Measurements from ENCODE around the gene LARP4. TPM values are rescaled to one million over a fixed set of nuclear protein-coding genes. Genes with fewer than 3 reads are reported as not detected.
"Not testable (repeated sequence)": the region's sequence is repeated elsewhere in the genome, so short reads cannot be mapped to it uniquely, and the experiment has no call there.

Gene LARP4
- polyA plus RNA-seq, 3 donors: 5.9 to 15.8 (median 11.7) TPM

GRCh38 chr12:50483488-50483887, 82.8 kb downstream of the LARP4 start:
- H3K9ac ChIP-seq (ENCODE audit: insufficient read depth, low read length, poor library complexity, severe bottlenecking): no peak overlapping the region
- Mint-ChIP-seq H3K27ac (no peak overlapping the region), H3K4me1 (no peaks in the 10 kb centered on the region), H3K36me3 (peaks cover 6 to 7% of the 10 kb centered on the region in 2 donors), H3K27me3 (ENCODE audit: low read depth in 3 of 3) (no peaks in the 10 kb centered on the region), H3K4me3 (no peak overlapping the region), H3K9me3 (peaks cover 0 to 7% (median 0%) of the 10 kb centered on the region in 7 donors)
- H2AFZ ChIP-seq (ENCODE audit: insufficient read depth, low read depth, low read length, poor library complexity, severe bottlenecking): no peak overlapping the region
- H3K4me2 ChIP-seq (replicated peaks; ENCODE audit: extremely low read depth, low read length, poor library complexity, severe bottlenecking): no peak overlapping the region
- H3K9me3 ChIP-seq (replicated peaks in 1 of 2; ENCODE audit: control insufficient read depth in 1 of 2, insufficient read depth in 1 of 2, low read length in 2 of 2): no peaks in the 10 kb centered on the region
- TF ChIP-seq CTCF (IDR thresholded peaks at IDR 0.05): no peak
- no peaks in the 10 kb centered on the region for H3K4me1 ChIP-seq (ENCODE audit: control insufficient read depth in 1 of 2, insufficient read depth in 2 of 2, low read length in 2 of 2)
- H3K27me3 ChIP-seq (ENCODE audit: control insufficient read depth in 2 of 2, insufficient read depth in 2 of 2, low read length in 2 of 2): no peaks in the 10 kb centered on the region
- H3K79me2 ChIP-seq (ENCODE audit: insufficient read depth, low read length): no peaks in the 10 kb centered on the region
- WGBS (ENCODE audit: insufficient coverage): no CpG with 5 or more reads among the region's 1 CpG
- DNase-seq: no peak
- H3K36me3 ChIP-seq (replicated peaks in 1 of 2; ENCODE audit: control insufficient read depth in 1 of 2, insufficient read depth in 2 of 2, low read length in 2 of 2): peaks cover 0 to 5% of the 10 kb centered on the region in 2 donors
- H3K27ac ChIP-seq (ENCODE audit: low read depth in 1 of 2, low read length in 2 of 2): no peak overlapping the region
- H4K20me1 ChIP-seq (ENCODE audit: insufficient read depth, low read length): no peaks in the 10 kb centered on the region
- intact Hi-C loops (cut with micrococcal nuclease): no loop called here
- no peak overlapping the region for H3K4me3 ChIP-seq (replicated peaks in 1 of 3; ENCODE audit: low read depth in 2 of 3, low read length in 3 of 3)

- intact Hi-C loops (cut with micrococcal nuclease): no loop called here
- H3K4me1 Mint-ChIP-seq: no peaks in the 10 kb centered on the region
- H3K27me3 ChIP-seq (ENCODE audit: control insufficient read depth in 2 of 2, insufficient read depth in 2 of 2, low read length in 2 of 2): no peaks in the 10 kb centered on the region
- H3K27ac Mint-ChIP-seq: no peak overlapping the region
- no peak overlapping the region for H3K4me3 ChIP-seq (replicated peaks in 1 of 3; ENCODE audit: low read depth in 2 of 3, low read length in 3 of 3)
- no peaks in the 10 kb centered on the region for H4K20me1 ChIP-seq (ENCODE audit: insufficient read depth, low read length)
- H3K27ac ChIP-seq (ENCODE audit: low read depth in 1 of 2, low read length in 2 of 2): no peak overlapping the region
- WGBS (ENCODE audit: insufficient coverage): 90% methylated on average over 2 of the region's 5 CpGs
- H3K9ac ChIP-seq (ENCODE audit: insufficient read depth, low read length, poor library complexity, severe bottlenecking): no peak overlapping the region
- H2AFZ ChIP-seq (ENCODE audit: insufficient read depth, low read depth, low read length, poor library complexity, severe bottlenecking): no peak overlapping the region
- TF ChIP-seq CTCF (IDR thresholded peaks at IDR 0.05): no peak
- peaks cover 20 to 25% of the 10 kb centered on the region in 2 donors for H3K9me3 ChIP-seq (replicated peaks in 1 of 2; ENCODE audit: control insufficient read depth in 1 of 2, insufficient read depth in 1 of 2, low read length in 2 of 2)
- H3K36me3 Mint-ChIP-seq: peaks cover 0 to 3% of the 10 kb centered on the region in 2 donors
- H3K9me3 Mint-ChIP-seq: peaks cover 10 to 47% (median 38%) of the 10 kb centered on the region in 7 donors
- no peaks in the 10 kb centered on the region for H3K36me3 ChIP-seq (replicated peaks in 1 of 2; ENCODE audit: control insufficient read depth in 1 of 2, insufficient read depth in 2 of 2, low read length in 2 of 2)
- no peaks in the 10 kb centered on the region for H3K79me2 ChIP-seq (ENCODE audit: insufficient read depth, low read length)
- no peak for DNase-seq
- peaks cover 0 to 3% (median 0%) of the 10 kb centered on the region in 3 donors for H3K27me3 Mint-ChIP-seq (ENCODE audit: low read depth in 3 of 3)
- no peak overlapping the region for H3K4me2 ChIP-seq (replicated peaks; ENCODE audit: extremely low read depth, low read length, poor library complexity, severe bottlenecking)
- H3K4me1 ChIP-seq (ENCODE audit: control insufficient read depth in 1 of 2, insufficient read depth in 2 of 2, low read length in 2 of 2): no peaks in the 10 kb centered on the region
- H3K4me3 Mint-ChIP-seq: no peak overlapping the region
Observed at GRCh38 chr12:50488801-50489200, 88.1 kb downstream of the LARP4 start.

DNA sequence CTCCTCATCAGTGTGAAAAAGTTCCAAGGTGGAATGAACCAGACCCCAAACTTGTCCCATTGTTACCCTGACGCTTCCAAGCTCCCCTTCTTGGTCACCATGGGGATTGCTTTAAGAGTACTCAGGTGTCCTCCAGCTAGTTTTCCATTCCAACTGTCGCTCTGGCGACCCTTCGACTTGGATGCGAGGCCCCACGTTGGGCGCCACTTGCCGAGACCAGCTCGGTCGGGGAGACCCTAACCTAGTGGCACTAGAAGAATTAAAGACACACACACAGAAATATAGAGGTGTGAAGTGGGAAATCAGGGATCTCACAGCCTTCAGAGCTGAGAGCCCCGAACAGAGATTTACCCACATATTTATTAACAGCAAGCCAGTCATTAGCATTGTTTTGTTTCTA, 97.4 kb downstream of the LARP4 start:
- H3K4me3 Mint-ChIP-seq; H3K27me3 Mint-ChIP-seq (ENCODE audit: low read depth in 3 of 3); H2AFZ ChIP-seq (ENCODE audit: insufficient read depth, low read depth, low read length, poor library complexity, severe bottlenecking); intact Hi-C loops (cut with micrococcal nuclease); H3K36me3 ChIP-seq (replicated peaks in 1 of 2; ENCODE audit: control insufficient read depth in 1 of 2, insufficient read depth in 2 of 2, low read length in 2 of 2); H4K20me1 ChIP-seq (ENCODE audit: insufficient read depth, low read length); H3K4me1 ChIP-seq (ENCODE audit: control insufficient read depth in 1 of 2, insufficient read depth in 2 of 2, low read length in 2 of 2); H3K4me2 ChIP-seq (replicated peaks; ENCODE audit: extremely low read depth, low read length, poor library complexity, severe bottlenecking); H3K4me1 Mint-ChIP-seq; H3K27ac ChIP-seq (ENCODE audit: low read depth in 1 of 2, low read length in 2 of 2); H3K27me3 ChIP-seq (ENCODE audit: control insufficient read depth in 2 of 2, insufficient read depth in 2 of 2, low read length in 2 of 2); DNase-seq; H3K4me3 ChIP-seq (replicated peaks in 1 of 3; ENCODE audit: low read depth in 2 of 3, low read length in 3 of 3); H3K27ac Mint-ChIP-seq; H3K79me2 ChIP-seq (ENCODE audit: insufficient read depth, low read length); H3K9ac ChIP-seq (ENCODE audit: insufficient read depth, low read length, poor library complexity, severe bottlenecking): not testable (repeated sequence)
- H3K9me3 Mint-ChIP-seq: peaks cover 32 to 76% (median 67%) of the 10 kb centered on the region in 7 donors
- peaks cover 48 to 49% of the 10 kb centered on the region in 2 donors for H3K9me3 ChIP-seq (replicated peaks in 1 of 2; ENCODE audit: control insufficient read depth in 1 of 2, insufficient read depth in 1 of 2, low read length in 2 of 2)
- 90% methylated on average over 1 of the region's 11 CpGs for WGBS (ENCODE audit: insufficient coverage)
- peaks cover 0 to 11% of the 10 kb centered on the region in 2 donors for H3K36me3 Mint-ChIP-seq
